H1 (cell line): ENCODE measurements around the gene SFXN2. TPM values are rescaled to one million over a fixed set of nuclear protein-coding genes. Genes with fewer than 3 reads are reported as not detected.

Experiments used
- CBX5 ChIP-seq: fragments of 300-800, 300-1000 bp; sonication (generic); IDR thresholded peaks from 2 replicates; pipeline ENCODE4 v1.7.1; 2016; ENCODE audit warnings: antibody characterized with exemption, low read length, low read depth
- RNF2 ChIP-seq: fragments of 200-900, 300-1000 bp; sonication (generic); IDR thresholded peaks from 2 replicates; pipeline ENCODE4 v1.7.1; 2016; ENCODE audit warnings: borderline replicate concordance, low read depth, mild to moderate bottlenecking, antibody characterized with exemption, low read length; ENCODE audit not compliant: poor library complexity, severe bottlenecking; ENCODE audit errors: missing control alignments
- SIN3A ChIP-seq, 2 experiments: IDR thresholded peaks in 1 of 2; conservative IDR thresholded peaks in 1 of 2; 2 replicates each; pipeline ENCODE4 v1.6.1; 2011 to 2012; ENCODE audit warnings: low read length in 2 of 2, improper control_type of control experiment in 1 of 2, low read depth in 1 of 2, mild to moderate bottlenecking in 1 of 2
- SP1 ChIP-seq: IDR thresholded peaks from 2 replicates; pipeline ENCODE4 v1.6.1; 2011; ENCODE audit warnings: low read depth, low read length
- polyA plus RNA-seq, 7 experiments: library from polyadenylated mRNA; depleted of rRNA in 3 of 7; stranded (reverse) in 5 of 7; unstranded in 2 of 7; fragments of >200 nt in 5 of 7; fragments of 200-250 nt in 2 of 7; gene quantifications; 1 replicate in 5 of 7; 2 replicates in 1 of 7; 4 replicates in 1 of 7; pipeline versions ENCODE4 v1.2.1 to v1.2.3, GENCODE V29; 2011 to 2013; ENCODE audit warnings: missing spikeins in 2 of 7, mixed read lengths in 2 of 7
- total RNA-seq: library from RNA; stranded (reverse); fragmentation: NEBNext Ultra II Directional; extraction: Animal tissue kit (Norgen Biotek cat#: 25700); gene quantifications from 2 replicates; pipeline ENCODE4 v1.2.1, GENCODE V29; 2021
- TF ChIP-seq, protein P1 (sequence below): IDR thresholded peaks from 2 replicates; pipeline ENCODE4 v1.6.1; 2011; ENCODE audit warnings: low read length, improper control_type of control experiment
- TF ChIP-seq, protein P2 (sequence below): fragments of 300-600 bp; sonication (generic); IDR thresholded peaks from 2 replicates; pipeline ENCODE4 v1.7.1; 2012; ENCODE audit warnings: low read length, moderate library complexity, mild to moderate bottlenecking, inconsistent platforms; ENCODE audit not compliant: insufficient replicate concordance

SFXN2 gene
- total and polyA plus RNA-seq, 2 of the 8 experiments (the other 6 are each of a cell fraction or from before 2014, with no cell fraction given): 20.5 to 23.5 TPM

DNA sequence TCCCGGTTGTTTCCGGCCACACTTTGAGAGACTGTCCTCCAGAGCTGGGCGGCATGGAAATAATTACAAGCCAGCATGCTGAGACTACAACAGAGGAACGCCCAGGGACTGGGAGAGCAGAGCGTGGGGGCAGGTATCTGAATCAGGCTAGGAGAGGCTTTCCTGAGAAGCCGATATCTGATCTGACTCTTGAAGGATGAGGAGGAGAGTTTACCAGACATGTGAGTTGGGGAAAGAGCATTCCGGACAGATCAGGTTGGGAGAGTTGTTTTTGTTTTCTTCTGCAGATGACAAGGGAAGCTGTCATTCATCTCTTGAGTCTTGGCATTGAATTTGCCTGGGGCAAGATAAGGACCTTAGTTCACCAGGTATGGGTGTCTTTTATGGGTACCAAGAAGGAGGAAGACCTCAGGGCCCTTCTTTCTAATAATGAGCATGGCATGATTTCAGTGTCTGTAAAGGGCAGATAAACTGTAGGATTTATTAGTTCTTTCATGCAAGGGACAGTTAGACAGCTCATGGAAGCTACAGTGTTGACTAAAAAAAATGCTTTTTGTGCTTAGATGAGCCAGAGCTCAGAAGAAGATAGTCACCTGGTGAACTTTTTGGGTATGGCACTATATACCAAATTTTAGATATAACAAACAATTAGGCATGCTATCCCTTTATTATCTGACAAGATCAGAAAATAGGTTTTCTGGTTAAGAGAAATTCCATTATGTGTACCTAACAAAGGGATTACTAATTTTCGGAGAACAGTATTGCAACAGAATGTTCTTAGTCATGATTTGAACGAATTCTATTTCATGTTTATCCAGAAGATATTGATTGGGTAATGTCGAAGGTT lies 65.5 kb downstream of the SFXN2 start (continued):
- TF ChIP-seq CBX5 (no peak), SIN3A (conservative IDR thresholded peaks at IDR 0.05 in 1 of 2, IDR thresholded peaks at IDR 0.05 in 1 of 2; ENCODE audit: low read depth in 1 of 2, low read length in 2 of 2) (no peak), SP1 (no peak), RNF2 (no peak)
- TF ChIP-seq, protein P1, sequence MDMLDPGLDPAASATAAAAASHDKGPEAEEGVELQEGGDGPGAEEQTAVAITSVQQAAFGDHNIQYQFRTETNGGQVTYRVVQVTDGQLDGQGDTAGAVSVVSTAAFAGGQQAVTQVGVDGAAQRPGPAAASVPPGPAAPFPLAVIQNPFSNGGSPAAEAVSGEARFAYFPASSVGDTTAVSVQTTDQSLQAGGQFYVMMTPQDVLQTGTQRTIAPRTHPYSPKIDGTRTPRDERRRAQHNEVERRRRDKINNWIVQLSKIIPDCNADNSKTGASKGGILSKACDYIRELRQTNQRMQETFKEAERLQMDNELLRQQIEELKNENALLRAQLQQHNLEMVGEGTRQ: no peak
- TF ChIP-seq, protein P2, sequence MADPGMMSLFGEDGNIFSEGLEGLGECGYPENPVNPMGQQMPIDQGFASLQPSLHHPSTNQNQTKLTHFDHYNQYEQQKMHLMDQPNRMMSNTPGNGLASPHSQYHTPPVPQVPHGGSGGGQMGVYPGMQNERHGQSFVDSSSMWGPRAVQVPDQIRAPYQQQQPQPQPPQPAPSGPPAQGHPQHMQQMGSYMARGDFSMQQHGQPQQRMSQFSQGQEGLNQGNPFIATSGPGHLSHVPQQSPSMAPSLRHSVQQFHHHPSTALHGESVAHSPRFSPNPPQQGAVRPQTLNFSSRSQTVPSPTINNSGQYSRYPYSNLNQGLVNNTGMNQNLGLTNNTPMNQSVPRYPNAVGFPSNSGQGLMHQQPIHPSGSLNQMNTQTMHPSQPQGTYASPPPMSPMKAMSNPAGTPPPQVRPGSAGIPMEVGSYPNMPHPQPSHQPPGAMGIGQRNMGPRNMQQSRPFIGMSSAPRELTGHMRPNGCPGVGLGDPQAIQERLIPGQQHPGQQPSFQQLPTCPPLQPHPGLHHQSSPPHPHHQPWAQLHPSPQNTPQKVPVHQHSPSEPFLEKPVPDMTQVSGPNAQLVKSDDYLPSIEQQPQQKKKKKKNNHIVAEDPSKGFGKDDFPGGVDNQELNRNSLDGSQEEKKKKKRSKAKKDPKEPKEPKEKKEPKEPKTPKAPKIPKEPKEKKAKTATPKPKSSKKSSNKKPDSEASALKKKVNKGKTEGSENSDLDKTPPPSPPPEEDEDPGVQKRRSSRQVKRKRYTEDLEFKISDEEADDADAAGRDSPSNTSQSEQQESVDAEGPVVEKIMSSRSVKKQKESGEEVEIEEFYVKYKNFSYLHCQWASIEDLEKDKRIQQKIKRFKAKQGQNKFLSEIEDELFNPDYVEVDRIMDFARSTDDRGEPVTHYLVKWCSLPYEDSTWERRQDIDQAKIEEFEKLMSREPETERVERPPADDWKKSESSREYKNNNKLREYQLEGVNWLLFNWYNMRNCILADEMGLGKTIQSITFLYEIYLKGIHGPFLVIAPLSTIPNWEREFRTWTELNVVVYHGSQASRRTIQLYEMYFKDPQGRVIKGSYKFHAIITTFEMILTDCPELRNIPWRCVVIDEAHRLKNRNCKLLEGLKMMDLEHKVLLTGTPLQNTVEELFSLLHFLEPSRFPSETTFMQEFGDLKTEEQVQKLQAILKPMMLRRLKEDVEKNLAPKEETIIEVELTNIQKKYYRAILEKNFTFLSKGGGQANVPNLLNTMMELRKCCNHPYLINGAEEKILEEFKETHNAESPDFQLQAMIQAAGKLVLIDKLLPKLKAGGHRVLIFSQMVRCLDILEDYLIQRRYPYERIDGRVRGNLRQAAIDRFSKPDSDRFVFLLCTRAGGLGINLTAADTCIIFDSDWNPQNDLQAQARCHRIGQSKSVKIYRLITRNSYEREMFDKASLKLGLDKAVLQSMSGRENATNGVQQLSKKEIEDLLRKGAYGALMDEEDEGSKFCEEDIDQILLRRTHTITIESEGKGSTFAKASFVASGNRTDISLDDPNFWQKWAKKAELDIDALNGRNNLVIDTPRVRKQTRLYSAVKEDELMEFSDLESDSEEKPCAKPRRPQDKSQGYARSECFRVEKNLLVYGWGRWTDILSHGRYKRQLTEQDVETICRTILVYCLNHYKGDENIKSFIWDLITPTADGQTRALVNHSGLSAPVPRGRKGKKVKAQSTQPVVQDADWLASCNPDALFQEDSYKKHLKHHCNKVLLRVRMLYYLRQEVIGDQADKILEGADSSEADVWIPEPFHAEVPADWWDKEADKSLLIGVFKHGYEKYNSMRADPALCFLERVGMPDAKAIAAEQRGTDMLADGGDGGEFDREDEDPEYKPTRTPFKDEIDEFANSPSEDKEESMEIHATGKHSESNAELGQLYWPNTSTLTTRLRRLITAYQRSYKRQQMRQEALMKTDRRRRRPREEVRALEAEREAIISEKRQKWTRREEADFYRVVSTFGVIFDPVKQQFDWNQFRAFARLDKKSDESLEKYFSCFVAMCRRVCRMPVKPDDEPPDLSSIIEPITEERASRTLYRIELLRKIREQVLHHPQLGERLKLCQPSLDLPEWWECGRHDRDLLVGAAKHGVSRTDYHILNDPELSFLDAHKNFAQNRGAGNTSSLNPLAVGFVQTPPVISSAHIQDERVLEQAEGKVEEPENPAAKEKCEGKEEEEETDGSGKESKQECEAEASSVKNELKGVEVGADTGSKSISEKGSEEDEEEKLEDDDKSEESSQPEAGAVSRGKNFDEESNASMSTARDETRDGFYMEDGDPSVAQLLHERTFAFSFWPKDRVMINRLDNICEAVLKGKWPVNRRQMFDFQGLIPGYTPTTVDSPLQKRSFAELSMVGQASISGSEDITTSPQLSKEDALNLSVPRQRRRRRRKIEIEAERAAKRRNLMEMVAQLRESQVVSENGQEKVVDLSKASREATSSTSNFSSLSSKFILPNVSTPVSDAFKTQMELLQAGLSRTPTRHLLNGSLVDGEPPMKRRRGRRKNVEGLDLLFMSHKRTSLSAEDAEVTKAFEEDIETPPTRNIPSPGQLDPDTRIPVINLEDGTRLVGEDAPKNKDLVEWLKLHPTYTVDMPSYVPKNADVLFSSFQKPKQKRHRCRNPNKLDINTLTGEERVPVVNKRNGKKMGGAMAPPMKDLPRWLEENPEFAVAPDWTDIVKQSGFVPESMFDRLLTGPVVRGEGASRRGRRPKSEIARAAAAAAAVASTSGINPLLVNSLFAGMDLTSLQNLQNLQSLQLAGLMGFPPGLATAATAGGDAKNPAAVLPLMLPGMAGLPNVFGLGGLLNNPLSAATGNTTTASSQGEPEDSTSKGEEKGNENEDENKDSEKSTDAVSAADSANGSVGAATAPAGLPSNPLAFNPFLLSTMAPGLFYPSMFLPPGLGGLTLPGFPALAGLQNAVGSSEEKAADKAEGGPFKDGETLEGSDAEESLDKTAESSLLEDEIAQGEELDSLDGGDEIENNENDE: no peak
